K562 (cell line): ENCODE measurements around the gene CTSS. TPM values are rescaled to one million over a fixed set of nuclear protein-coding genes. Genes with fewer than 3 reads are reported as not detected.

Experiments used
- ATAC-seq: fragments of 200-7000 bp; cut with Tn5 transposase; 3 replicates; pipeline ENCODE4 v1.9.1; 2020; ENCODE audit warnings: moderate library complexity
- BruUV-seq: library from RNA; stranded (reverse); fragments of 400-500 nt; replicated peaks from 2 replicates; lab custom pipeline; 2021; lab: Mats Ljungman, UMichigan
- CTCF ChIA-PET: fragments of 300-600 bp; formaldehyde crosslinking; extraction: SDS; loops from one replicate; lab custom pipeline; 2021; ENCODE audit warnings: low intra/inter-chr PET ratio; lab: Yijun Ruan, JAX
- POLR2A ChIA-PET: fragments of 300-600, 350-650 bp; sonication (Branson Sonifier 250); formaldehyde crosslinking; extraction: SDS; loops from one replicate; lab custom pipeline; 2021; ENCODE audit warnings: antibody characterized with exemption, inconsistent platforms; lab: Yijun Ruan, JAX
- DNase-seq, 4 experiments: peaks; one replicate each; pipeline versions ENCODE4 v3.0.0 to v3.0.0-alpha.2; 2011 to 2018; ENCODE audit warnings: low spot score in 3 of 4, mixed read lengths in 3 of 4; ENCODE audit errors: extremely low read depth in 1 of 4
- FAIRE-seq: peaks from 2 replicates; lab custom pipeline; 2011; peaks lifted over from hg19 to GRCh38; lab: Jason Lieb, UNC
- H2AFZ ChIP-seq: 2 replicates; pipeline ENCODE4 v1.6.0; 2011; ENCODE audit warnings: low read depth, low read length, control low read depth, inconsistent platforms
- H3K27ac ChIP-seq: fragments of 200-600 bp; 3 replicates; pipeline ENCODE4 v1.8.0; 2011; ENCODE audit warnings: low read depth, mild to moderate bottlenecking, control low read depth, inconsistent platforms, low read length, moderate library complexity, mixed read lengths; ENCODE audit errors: extremely low read depth
- H3K27me3 ChIP-seq, 2 experiments: fragments of 300-600 bp in 1 of 2; 2 replicates in 1 of 2; 3 replicates in 1 of 2; pipeline versions ENCODE4 v1.6.0 to v1.8.0; 2011; ENCODE audit warnings: inconsistent platforms in 2 of 2, low read length in 2 of 2, mild to moderate bottlenecking in 1 of 2, mixed read lengths in 1 of 2, moderate library complexity in 1 of 2; ENCODE audit not compliant: control insufficient read depth in 2 of 2, insufficient read depth in 2 of 2
- H3K36me3 ChIP-seq: fragments of 300-600 bp; 3 replicates; pipeline ENCODE4 v1.8.0; 2011; ENCODE audit warnings: mild to moderate bottlenecking, low read length, inconsistent platforms; ENCODE audit not compliant: control insufficient read depth, insufficient read depth
- H3K4me1 ChIP-seq, 2 experiments: fragments of 200-600 bp in 1 of 2; replicated peaks in 1 of 2; 2 replicates in 1 of 2; 3 replicates in 1 of 2; pipeline versions ENCODE4 v1.5.1 to v1.8.0; 2011; ENCODE audit warnings: inconsistent platforms in 2 of 2, low read length in 2 of 2, mild to moderate bottlenecking in 1 of 2, mixed read lengths in 1 of 2, moderate library complexity in 1 of 2; ENCODE audit not compliant: control insufficient read depth in 2 of 2, insufficient read depth in 2 of 2
- H3K4me2 ChIP-seq: 2 replicates; pipeline ENCODE4 v1.6.1; 2011; ENCODE audit warnings: low read length, control low read depth, inconsistent platforms, mixed read lengths; ENCODE audit not compliant: insufficient read depth
- H3K4me3 ChIP-seq: fragments of 200-600 bp; sonication (generic), shearing (Covaris generic); 2 replicates; pipeline ENCODE4 v1.5.1; 2016; ENCODE audit warnings: control low read depth, inconsistent platforms
- H3K79me2 ChIP-seq: fragments of 200-600 bp; 3 replicates; pipeline ENCODE4 v1.8.0; 2011; ENCODE audit warnings: low read length, inconsistent platforms; ENCODE audit not compliant: control insufficient read depth, insufficient read depth
- H3K9ac ChIP-seq, 2 experiments: 2 replicates each; pipeline versions ENCODE4 v1.6.0 to v1.6.1; 2011; ENCODE audit warnings: low read depth in 2 of 2, low read length in 2 of 2, control low read depth in 1 of 2, inconsistent platforms in 1 of 2, mild to moderate bottlenecking in 1 of 2, mixed read lengths in 1 of 2; ENCODE audit not compliant: insufficient read depth in 1 of 2
- H3K9me1 ChIP-seq: one replicate; pipeline ENCODE4 v1.6.0; 2011; ENCODE audit warnings: inconsistent platforms, mild to moderate bottlenecking, low read length, moderate library complexity; ENCODE audit not compliant: control insufficient read depth, insufficient read depth
- H3K9me3 ChIP-seq: replicated peaks from 2 replicates; pipeline ENCODE4 v1.5.1; 2011; ENCODE audit warnings: low read depth, low read length, inconsistent platforms; ENCODE audit not compliant: control insufficient read depth, insufficient read depth
- H4K20me1 ChIP-seq: replicated peaks from 2 replicates; pipeline ENCODE4 v1.6.1; 2011; ENCODE audit warnings: low read length, inconsistent platforms, mixed read lengths; ENCODE audit not compliant: control insufficient read depth, insufficient read depth
- JUND ChIP-seq, 2 experiments: IDR thresholded peaks; 2 replicates in 1 of 2; 3 replicates in 1 of 2; pipeline ENCODE4 v1.6.1; 2011; ENCODE audit warnings: borderline replicate concordance in 2 of 2, low read depth in 2 of 2, low read length in 2 of 2, improper control_type of control experiment in 1 of 2, missing biosample characterization in 1 of 2, missing genetic modification characterization in 1 of 2, missing genetic modification reagents in 1 of 2
- RAD21 ChIP-seq, 2 experiments: fragments of 250-450 bp in 1 of 2; fragments of 450-650 bp in 1 of 2; sonication (Bioruptor Pico) in 1 of 2; formaldehyde crosslinking in 1 of 2; IDR thresholded peaks in 1 of 2; conservative IDR thresholded peaks in 1 of 2; 2 replicates each; pipeline versions ENCODE4 v1.4.0 to v1.8.0; 2020 to 2022; ENCODE audit warnings: mild to moderate bottlenecking in 2 of 2, moderate library complexity in 1 of 2
- ZNF431 ChIP-seq: sonication (generic); formaldehyde crosslinking; IDR thresholded peaks from 2 replicates; pipeline ENCODE4 v1.8.0; 2022; ENCODE audit warnings: mild to moderate bottlenecking, missing genetic modification reagents
- WGBS: fragments of 100-300 bp; shearing (Covaris generic); methylation state at CpG from one replicate; pipeline ENCODE4 v1.1.6; 2016; ENCODE audit warnings: low coverage, mixed read lengths; ENCODE audit not compliant: insufficient coverage; ENCODE audit errors: missing lambda C conversion rate; 5-methylcytosine and 5-hydroxymethylcytosine counted together
- in situ Hi-C: fragments of 300-500 bp; cut with MboI; formaldehyde crosslinking; loops from 4 replicates; pipeline ENCODE4 v1.15.0; 2018; ENCODE audit warnings: inconsistent platforms, mixed read lengths
- intact Hi-C: fragments of 100-400 bp; cut with micrococcal nuclease; formaldehyde crosslinking; loops from 2 replicates; pipeline ENCODE4 v1.14.2; 2022
- polyA plus RNA-seq, 8 experiments: library from polyadenylated mRNA; depleted of rRNA in 4 of 8; stranded (reverse) in 5 of 8; unstranded in 3 of 8; fragments of >200 nt; fragmentation: Nextera tagmentation in 2 of 8; fragmentation: Illumina TruSeq in 1 of 8; extraction: Ambion mirVana in 2 of 8; extraction: Trizol in 1 of 8; gene quantifications; 2 replicates each; pipeline versions ENCODE4 v1.2.1 to v1.2.3, GENCODE V29; 2011 to 2014; ENCODE audit warnings: inconsistent platforms in 1 of 8, missing spikeins in 1 of 8
- total RNA-seq, 7 experiments: library from RNA; depleted of rRNA in 6 of 7; stranded (reverse); fragments of >200 nt in 6 of 7; fragmentation: Illumina TruSeq in 2 of 7; extraction: Trizol in 2 of 7; gene quantifications; 2 replicates each; pipeline versions ENCODE4 v1.2.1 to v1.2.3, GENCODE V29; 2011 to 2021; ENCODE audit warnings: low replicate concordance in 1 of 7
- TF ChIP-seq, protein P1 (sequence below): IDR thresholded peaks from 2 replicates; pipeline ENCODE4 v1.6.1; 2011; ENCODE audit not compliant: insufficient read length; ENCODE audit errors: extremely low read depth
- TF ChIP-seq, protein P2 (sequence below), 2 experiments: fragments of 450-650 bp; formaldehyde crosslinking in 1 of 2; IDR thresholded peaks; 2 replicates each; pipeline versions ENCODE4 v1.4.0 to v1.6.1; 2014 to 2020; ENCODE audit warnings: mild to moderate bottlenecking in 2 of 2, borderline replicate concordance in 1 of 2, low read depth in 1 of 2
- TF ChIP-seq, protein P3 (sequence below): sonication (generic); formaldehyde crosslinking; IDR thresholded peaks from 2 replicates; pipeline ENCODE4 v1.8.1; 2023; ENCODE audit warnings: mild to moderate bottlenecking, missing genetic modification reagents
- TF ChIP-seq, protein P4 (sequence below): fragments of 250-450 bp; sonication (Bioruptor Pico); IDR thresholded peaks from 2 replicates; pipeline ENCODE4 v1.8.0; 2021; ENCODE audit warnings: moderate library complexity, mild to moderate bottlenecking, inconsistent platforms

CTSS gene
- total and polyA plus RNA-seq, 9 of the 15 experiments (the other 6 are each of a cell fraction or from before 2014, with no cell fraction given): 8.6 to 24.9 (median 10.3) TPM

- Histone ChIP-seq H3K9ac (no peak overlapping the region), H3K36me3 (peaks cover 58% of the 10 kb centered on the region), H3K4me2 (no peak overlapping the region), H3K27me3 (no peaks in the 10 kb centered on the region), H4K20me1 (no peaks in the 10 kb centered on the region), H3K4me1 (peaks cover 0 to 8% of the 10 kb centered on the region in 2 experiments; a peak in 1 of 5 replicates), H3K4me3 (no peak overlapping the region), H2AFZ (no peak overlapping the region), H3K79me2 (no peaks in the 10 kb centered on the region), H3K27ac (no peak overlapping the region), H3K9me1 (no peaks in the 10 kb centered on the region), H3K9me3 (no peaks in the 10 kb centered on the region)
- in situ Hi-C loops (no loop called here), intact Hi-C loops (loop anchor here (1.0 to 10.0 kb wide), 5 partner anchors 196 to 558 kb away; partner anchors contain the start of genes CA14 and MCL1)
- BruUV-seq: no TSS peak
- ChIA-PET POLR2A (interaction anchor here (0.6 to 2.0 kb wide), 7 partner anchors 9 to 252 kb away, joined by 3 to 10 read pairs (median 4); partner anchors contain the start of genes GOLPH3L and MCL1), CTCF (interaction anchor here (0.6 to 2.3 kb wide), 5 partner anchors 192 to 349 kb away, joined by 3 to 13 read pairs (median 3); no protein-coding TSS in a partner anchor)
- peak; percentile 37 to 78 (median 57) for DNase-seq
- peak; percentile 98 for ATAC-seq
- 35% methylated on average over 4 of the region's 5 CpGs for WGBS
- FAIRE-seq: peak; percentile 93
- TF ChIP-seq RAD21 (CRISPR knock-in tag; conservative IDR thresholded peaks at IDR 0.05 in 1 of 2, IDR thresholded peaks at IDR 0.05 in 1 of 2): peak; percentile 85 to 95
- TF ChIP-seq JUND (IDR thresholded peaks at IDR 0.05; ENCODE audit: borderline replicate concordance, low read depth, low read length): peak; percentile 48; the same call in 1 of the 2 replicates
- no peak; the same call in 2 of the 3 replicates for TF ChIP-seq JUND (tag; IDR thresholded peaks at IDR 0.05; ENCODE audit: borderline replicate concordance, low read depth, low read length)
- TF ChIP-seq, protein P1, sequence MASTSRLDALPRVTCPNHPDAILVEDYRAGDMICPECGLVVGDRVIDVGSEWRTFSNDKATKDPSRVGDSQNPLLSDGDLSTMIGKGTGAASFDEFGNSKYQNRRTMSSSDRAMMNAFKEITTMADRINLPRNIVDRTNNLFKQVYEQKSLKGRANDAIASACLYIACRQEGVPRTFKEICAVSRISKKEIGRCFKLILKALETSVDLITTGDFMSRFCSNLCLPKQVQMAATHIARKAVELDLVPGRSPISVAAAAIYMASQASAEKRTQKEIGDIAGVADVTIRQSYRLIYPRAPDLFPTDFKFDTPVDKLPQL: no peak
- TF ChIP-seq, protein P2, sequence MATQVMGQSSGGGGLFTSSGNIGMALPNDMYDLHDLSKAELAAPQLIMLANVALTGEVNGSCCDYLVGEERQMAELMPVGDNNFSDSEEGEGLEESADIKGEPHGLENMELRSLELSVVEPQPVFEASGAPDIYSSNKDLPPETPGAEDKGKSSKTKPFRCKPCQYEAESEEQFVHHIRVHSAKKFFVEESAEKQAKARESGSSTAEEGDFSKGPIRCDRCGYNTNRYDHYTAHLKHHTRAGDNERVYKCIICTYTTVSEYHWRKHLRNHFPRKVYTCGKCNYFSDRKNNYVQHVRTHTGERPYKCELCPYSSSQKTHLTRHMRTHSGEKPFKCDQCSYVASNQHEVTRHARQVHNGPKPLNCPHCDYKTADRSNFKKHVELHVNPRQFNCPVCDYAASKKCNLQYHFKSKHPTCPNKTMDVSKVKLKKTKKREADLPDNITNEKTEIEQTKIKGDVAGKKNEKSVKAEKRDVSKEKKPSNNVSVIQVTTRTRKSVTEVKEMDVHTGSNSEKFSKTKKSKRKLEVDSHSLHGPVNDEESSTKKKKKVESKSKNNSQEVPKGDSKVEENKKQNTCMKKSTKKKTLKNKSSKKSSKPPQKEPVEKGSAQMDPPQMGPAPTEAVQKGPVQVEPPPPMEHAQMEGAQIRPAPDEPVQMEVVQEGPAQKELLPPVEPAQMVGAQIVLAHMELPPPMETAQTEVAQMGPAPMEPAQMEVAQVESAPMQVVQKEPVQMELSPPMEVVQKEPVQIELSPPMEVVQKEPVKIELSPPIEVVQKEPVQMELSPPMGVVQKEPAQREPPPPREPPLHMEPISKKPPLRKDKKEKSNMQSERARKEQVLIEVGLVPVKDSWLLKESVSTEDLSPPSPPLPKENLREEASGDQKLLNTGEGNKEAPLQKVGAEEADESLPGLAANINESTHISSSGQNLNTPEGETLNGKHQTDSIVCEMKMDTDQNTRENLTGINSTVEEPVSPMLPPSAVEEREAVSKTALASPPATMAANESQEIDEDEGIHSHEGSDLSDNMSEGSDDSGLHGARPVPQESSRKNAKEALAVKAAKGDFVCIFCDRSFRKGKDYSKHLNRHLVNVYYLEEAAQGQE (IDR thresholded peaks at IDR 0.05; ENCODE audit: borderline replicate concordance): peak; percentile 90
- TF ChIP-seq, protein P2 (CRISPR knock-in tag; IDR thresholded peaks at IDR 0.05; ENCODE audit: low read depth): no peak
- TF ChIP-seq, protein P3, sequence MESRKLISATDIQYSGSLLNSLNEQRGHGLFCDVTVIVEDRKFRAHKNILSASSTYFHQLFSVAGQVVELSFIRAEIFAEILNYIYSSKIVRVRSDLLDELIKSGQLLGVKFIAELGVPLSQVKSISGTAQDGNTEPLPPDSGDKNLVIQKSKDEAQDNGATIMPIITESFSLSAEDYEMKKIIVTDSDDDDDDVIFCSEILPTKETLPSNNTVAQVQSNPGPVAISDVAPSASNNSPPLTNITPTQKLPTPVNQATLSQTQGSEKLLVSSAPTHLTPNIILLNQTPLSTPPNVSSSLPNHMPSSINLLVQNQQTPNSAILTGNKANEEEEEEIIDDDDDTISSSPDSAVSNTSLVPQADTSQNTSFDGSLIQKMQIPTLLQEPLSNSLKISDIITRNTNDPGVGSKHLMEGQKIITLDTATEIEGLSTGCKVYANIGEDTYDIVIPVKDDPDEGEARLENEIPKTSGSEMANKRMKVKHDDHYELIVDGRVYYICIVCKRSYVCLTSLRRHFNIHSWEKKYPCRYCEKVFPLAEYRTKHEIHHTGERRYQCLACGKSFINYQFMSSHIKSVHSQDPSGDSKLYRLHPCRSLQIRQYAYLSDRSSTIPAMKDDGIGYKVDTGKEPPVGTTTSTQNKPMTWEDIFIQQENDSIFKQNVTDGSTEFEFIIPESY: peak; percentile 68
- no peak for TF ChIP-seq ZNF431
- TF ChIP-seq, protein P4, sequence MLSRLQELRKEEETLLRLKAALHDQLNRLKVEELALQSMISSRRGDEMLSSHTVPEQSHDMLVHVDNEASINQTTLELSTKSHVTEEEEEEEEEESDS (CRISPR knock-in tag): no peak
Measured at GRCh38 chr1:150813028-150813707, 47.6 kb upstream of the CTSS start.
